ENCODE results near the gene DNAH2.
A peak's percentile ranks its signal among the peaks of the same experiment; 100 is the strongest.

Gene DNAH2

DNA sequence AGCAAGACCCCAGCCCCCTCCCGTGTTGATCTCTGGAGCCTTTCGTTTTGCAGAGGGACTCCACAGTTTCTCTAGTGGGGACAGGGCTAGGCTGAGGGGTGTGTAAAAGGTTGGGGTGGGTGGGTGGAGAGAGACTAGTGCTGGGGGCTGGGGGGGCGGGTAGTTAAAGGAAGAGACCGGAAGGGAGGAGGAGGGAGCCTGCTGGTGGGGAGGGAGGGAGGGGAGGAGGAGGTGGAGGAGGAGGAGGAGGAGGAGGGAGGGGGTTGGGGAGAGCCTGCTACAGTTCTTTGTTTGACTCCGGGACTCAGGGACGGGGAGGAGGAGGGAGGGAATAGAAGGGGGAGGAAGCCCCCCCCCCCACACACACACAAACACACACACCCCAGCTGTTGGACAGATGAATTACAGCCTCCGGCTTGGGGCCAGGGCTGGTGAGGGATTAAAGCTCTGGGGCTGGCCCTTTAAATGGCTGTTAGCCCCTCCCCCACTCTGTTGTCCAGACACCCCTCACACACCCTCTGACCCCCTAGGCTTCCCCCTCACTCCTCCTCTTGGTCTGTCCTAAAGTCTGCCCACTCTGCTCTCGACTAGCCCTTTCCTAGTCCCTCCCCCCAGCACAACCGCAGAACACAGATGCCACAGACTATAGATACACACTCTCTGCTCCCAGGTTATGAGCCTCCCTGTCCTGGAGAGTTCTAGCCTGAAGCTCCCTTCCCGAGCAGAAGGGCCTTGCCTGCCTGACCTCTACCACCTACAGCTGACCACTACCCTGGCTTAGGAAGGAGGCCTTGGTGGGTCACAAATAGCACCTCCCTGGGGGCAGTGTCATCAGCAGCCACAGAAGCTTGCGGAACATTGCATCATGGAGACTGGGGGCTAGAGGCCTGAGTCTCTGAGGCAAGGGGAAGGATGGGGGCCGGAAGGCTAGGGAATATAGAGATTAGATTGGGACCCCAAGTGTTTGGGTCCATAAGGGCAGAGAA lies 120.8 kb downstream of the DNAH2 start:
- no peak for DNase-seq (ENCODE audit: low spot score)

DNA sequence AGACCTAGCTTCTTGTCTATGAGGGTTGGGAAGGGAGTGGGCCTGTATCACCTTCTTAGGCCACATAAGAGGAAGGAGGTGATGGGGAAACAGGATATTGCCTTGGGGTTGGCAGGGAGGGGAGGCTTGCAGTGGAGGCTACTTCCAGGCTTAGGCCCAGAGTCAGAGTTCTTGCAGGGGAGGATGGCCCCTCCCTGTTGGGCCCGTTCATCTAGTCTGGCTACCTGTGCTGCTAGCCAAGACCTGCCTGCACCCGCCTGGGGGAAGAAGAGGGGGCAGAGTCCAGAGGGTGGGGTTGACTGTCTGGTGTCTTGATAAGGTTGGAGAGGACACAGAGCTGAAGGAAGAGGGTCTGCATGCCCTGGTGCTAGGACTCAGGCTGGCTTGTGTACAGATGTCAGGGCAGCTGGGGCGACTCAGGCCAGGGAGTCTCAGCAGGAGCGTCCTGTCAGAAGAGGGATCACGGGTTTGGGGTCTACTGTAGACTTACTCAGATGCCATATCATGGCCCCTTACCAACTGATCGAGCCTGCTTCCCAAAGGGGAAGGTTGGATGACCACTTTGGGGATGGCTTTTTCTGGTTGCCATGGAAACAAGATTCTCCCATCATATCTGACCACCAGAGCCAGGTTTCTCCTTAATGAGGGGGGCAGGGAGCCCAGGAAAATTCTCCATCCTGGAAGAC lies 121.8 kb downstream of the DNAH2 start:
- no peak for DNase-seq (ENCODE audit: low spot score)
- TF ChIP-seq, protein P1, sequence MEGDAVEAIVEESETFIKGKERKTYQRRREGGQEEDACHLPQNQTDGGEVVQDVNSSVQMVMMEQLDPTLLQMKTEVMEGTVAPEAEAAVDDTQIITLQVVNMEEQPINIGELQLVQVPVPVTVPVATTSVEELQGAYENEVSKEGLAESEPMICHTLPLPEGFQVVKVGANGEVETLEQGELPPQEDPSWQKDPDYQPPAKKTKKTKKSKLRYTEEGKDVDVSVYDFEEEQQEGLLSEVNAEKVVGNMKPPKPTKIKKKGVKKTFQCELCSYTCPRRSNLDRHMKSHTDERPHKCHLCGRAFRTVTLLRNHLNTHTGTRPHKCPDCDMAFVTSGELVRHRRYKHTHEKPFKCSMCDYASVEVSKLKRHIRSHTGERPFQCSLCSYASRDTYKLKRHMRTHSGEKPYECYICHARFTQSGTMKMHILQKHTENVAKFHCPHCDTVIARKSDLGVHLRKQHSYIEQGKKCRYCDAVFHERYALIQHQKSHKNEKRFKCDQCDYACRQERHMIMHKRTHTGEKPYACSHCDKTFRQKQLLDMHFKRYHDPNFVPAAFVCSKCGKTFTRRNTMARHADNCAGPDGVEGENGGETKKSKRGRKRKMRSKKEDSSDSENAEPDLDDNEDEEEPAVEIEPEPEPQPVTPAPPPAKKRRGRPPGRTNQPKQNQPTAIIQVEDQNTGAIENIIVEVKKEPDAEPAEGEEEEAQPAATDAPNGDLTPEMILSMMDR (IDR thresholded peaks at IDR 0.05; ENCODE audit: extremely low read depth, missing control alignments): no peak

More for the DNA sequence above, 120.8 kb downstream of the DNAH2 start:
- TF ChIP-seq, protein P1 (IDR thresholded peaks at IDR 0.05; ENCODE audit: extremely low read depth, missing control alignments): no peak

DNA sequence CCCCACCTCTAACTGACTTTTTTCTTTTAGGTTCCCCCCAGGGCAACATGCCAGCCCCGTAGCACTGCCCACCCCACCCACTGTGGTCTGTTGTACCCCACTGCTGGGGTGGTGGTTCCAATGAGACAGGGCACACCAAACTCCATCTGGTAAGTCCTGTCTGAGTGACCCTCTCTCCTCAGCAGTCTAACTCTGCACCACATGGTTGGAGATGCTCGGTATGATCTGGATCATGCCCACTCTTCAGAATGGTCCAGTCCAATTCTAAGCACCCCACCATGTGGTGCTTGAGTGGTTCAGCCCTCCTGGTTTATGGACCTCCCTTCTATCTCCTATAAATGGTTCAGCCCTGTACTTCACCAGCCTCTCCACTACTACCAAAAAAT lies 122.3 kb downstream of the DNAH2 start:
- no peak for DNase-seq (ENCODE audit: low spot score)
- TF ChIP-seq, protein P1 (IDR thresholded peaks at IDR 0.05; ENCODE audit: extremely low read depth, missing control alignments): no peak

DNA sequence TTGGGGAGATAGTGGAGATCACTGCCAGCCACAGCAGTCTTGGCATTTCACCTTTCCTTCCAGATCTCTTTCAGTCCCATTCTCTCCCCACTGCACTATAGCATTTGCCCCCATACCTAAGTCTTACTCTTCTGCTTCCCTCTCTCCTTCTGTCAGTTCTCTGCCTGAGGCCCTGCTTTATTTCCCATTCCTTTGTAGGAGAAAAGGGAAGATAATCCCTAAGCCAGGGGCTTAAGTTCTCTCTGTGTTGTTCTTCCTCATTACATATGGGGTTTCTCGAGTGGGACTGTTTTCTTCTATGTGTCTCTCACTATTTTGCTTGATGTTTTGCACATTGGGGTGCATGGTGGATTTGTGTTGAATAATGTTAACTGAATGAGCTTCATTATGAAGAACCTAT lies 122.9 kb downstream of the DNAH2 start:
- TF ChIP-seq, protein P1 (IDR thresholded peaks at IDR 0.05; ENCODE audit: extremely low read depth, missing control alignments): no peak
- no peak for DNase-seq (ENCODE audit: low spot score)

DNA sequence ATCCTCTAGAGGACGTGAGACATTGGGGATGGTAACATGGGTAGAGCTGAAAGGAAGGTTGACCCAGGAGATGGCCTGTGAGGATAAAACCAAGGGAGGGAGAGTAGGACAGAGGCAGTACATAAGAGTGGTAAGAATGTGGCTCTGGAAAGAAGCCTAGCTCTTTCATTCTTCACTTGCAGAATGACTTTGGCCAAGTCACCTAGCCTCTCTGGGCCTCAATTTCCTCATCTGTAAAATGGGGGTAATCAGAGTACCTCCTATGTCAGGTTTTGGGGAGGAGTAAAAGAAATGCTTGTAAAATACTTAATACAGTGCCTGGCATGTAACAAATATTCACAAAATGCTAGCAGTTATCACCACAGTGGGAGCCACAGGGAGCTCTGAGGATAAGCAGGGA lies 123.3 kb downstream of the DNAH2 start:
- no peak for DNase-seq (ENCODE audit: low spot score)
- TF ChIP-seq, protein P1 (IDR thresholded peaks at IDR 0.05; ENCODE audit: extremely low read depth, missing control alignments): no peak

DNA sequence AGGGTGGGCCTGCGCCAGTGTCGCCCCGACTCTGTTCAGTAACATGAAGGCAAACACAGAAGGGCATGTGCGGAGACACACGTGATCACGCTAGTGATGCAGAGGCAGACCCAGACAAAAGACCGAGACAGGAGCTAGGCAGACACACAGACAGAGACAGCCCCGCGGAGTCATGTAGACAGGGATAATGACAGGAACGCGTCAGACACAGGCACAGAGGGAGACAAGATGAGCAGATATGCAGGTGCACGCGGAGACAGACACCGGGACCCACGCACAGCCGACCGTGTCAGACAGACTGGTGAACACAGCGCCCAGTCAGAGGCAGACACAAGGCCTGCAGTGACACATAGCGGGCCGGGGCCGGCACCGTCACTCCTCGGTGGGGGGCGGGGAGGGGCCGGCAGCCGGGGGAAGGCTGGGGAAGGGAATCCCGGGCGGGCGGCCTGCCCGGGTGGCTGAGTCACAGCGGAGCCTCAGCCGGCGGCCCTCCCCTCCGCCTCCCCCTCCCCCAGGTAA lies 123.9 kb downstream of the DNAH2 start:
- DNase-seq (ENCODE audit: low spot score): peak; percentile 58
- TF ChIP-seq, protein P1 (IDR thresholded peaks at IDR 0.05; ENCODE audit: extremely low read depth, missing control alignments): peak; percentile 14

DNA sequence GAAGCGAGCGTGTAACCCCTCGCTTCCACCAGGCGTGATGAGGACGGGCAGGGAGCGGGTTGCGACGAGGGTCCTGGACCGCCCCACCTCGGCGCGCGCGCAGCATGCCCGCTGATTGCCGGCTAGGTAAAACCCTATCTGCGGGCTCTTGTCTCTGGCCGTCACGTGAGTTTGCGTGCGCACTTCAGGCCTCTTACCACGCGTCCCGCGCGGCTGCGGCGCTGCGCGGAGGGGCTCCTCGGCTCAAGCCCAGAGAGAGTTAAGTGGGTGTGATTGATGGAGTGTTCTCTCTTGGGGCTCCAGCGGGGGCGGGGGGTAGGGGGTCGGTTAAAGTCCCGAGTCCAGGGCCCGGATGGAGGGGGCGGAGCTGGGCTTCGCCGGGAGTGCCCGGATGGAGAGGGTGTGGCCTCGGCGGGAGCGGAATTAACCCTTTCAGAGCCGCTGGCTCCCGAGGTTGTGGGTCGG lies 124.4 kb downstream of the DNAH2 start:
- DNase-seq (ENCODE audit: low spot score): peak; percentile 82
- TF ChIP-seq, protein P1 (IDR thresholded peaks at IDR 0.05; ENCODE audit: extremely low read depth, missing control alignments): no peak

Measured in GM20000 (cell line).